H1 (cell line): Measurements from ENCODE around the gene AQP7. TPM values are rescaled to one million over a fixed set of nuclear protein-coding genes. Genes with fewer than 3 reads are reported as not detected.

ENCODE experiments used
- CHD7 ChIP-seq: fragments of 300-600 bp; sonication (generic); IDR thresholded peaks from 2 replicates; pipeline ENCODE4 v1.7.1; 2012; ENCODE audit warnings: low read length, moderate library complexity, mild to moderate bottlenecking, inconsistent platforms; ENCODE audit not compliant: insufficient replicate concordance
- JUN ChIP-seq: IDR thresholded peaks from 2 replicates; pipeline ENCODE4 v1.6.1; 2011; ENCODE audit warnings: low read depth, mild to moderate bottlenecking, improper control_type of control experiment, low read length
- KDM1A ChIP-seq: fragments of 200-600, 300-600 bp; sonication (generic); IDR thresholded peaks from 2 replicates; pipeline ENCODE4 v1.7.1; 2016; ENCODE audit warnings: mild to moderate bottlenecking, low read length, borderline replicate concordance
- RAD21 ChIP-seq, 2 experiments: IDR thresholded peaks in 1 of 2; conservative IDR thresholded peaks in 1 of 2; 2 replicates each; pipeline ENCODE4 v1.6.1; 2011; ENCODE audit warnings: low read depth in 2 of 2, low read length in 2 of 2, improper control_type of control experiment in 1 of 2, inconsistent platforms in 1 of 2, mild to moderate bottlenecking in 1 of 2, moderate library complexity in 1 of 2
- polyA plus RNA-seq, 7 experiments: library from polyadenylated mRNA; depleted of rRNA in 3 of 7; stranded (reverse) in 5 of 7; unstranded in 2 of 7; fragments of >200 nt in 5 of 7; fragments of 200-250 nt in 2 of 7; gene quantifications; 1 replicate in 5 of 7; 2 replicates in 1 of 7; 4 replicates in 1 of 7; pipeline versions ENCODE4 v1.2.1 to v1.2.3, GENCODE V29; 2011 to 2013; ENCODE audit warnings: missing spikeins in 2 of 7, mixed read lengths in 2 of 7
- total RNA-seq: library from RNA; stranded (reverse); fragmentation: NEBNext Ultra II Directional; extraction: Animal tissue kit (Norgen Biotek cat#: 25700); gene quantifications from 2 replicates; pipeline ENCODE4 v1.2.1, GENCODE V29; 2021
- TF ChIP-seq, protein P1 (sequence below), 3 experiments: IDR thresholded peaks; 1 replicate in 2 of 3; 2 replicates in 1 of 3; pipeline versions ENCODE4 v1.5.1 to v1.6.1; 2011; ENCODE audit warnings: low read length in 3 of 3, mild to moderate bottlenecking in 3 of 3, inconsistent platforms in 2 of 3, low read depth in 1 of 3, moderate library complexity in 1 of 3; ENCODE audit not compliant: insufficient read depth in 1 of 3; ENCODE audit errors: control extremely low read depth in 1 of 3

AQP7 gene
- total and polyA plus RNA-seq, 2 of the 8 experiments (the other 6 are each of a cell fraction or from before 2014, with no cell fraction given): not detected

DNA sequence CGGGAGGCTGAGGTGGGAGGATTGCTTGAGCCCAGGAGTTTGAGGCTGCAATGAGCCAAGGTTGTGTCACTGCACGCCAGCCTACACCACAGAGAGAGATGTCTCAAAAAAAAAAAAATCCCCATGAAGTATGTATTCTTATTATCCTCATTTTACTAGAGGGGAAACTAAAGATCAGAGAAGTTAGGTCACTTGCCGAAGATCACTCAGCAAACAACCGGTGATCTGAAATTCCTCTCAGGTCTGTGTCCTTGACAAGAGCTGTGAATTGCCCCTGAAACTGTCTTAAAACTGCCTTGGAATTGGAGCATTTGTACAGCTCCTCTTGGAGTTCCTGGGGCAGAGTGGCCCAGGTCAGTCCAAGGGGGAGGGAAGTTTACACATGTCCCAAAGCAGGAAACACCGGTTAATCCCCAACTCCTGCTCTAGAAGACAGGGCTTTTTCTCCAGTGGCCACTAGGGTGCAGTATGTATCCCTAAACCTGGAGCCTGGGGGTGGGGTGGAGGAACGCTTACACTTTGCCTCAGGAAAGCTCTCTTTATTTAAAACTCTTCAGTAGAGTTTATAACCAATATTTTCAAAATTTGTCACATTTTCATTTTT lies 27.6 kb downstream of the AQP7 start (continued):
- TF ChIP-seq CHD7: peak; percentile 67
- peak; percentile 77 to 85 for TF ChIP-seq RAD21 (IDR thresholded peaks at IDR 0.05 in 1 of 2, conservative IDR thresholded peaks at IDR 0.05 in 1 of 2; ENCODE audit: low read depth in 2 of 2, low read length in 2 of 2)
- TF ChIP-seq, protein P1, sequence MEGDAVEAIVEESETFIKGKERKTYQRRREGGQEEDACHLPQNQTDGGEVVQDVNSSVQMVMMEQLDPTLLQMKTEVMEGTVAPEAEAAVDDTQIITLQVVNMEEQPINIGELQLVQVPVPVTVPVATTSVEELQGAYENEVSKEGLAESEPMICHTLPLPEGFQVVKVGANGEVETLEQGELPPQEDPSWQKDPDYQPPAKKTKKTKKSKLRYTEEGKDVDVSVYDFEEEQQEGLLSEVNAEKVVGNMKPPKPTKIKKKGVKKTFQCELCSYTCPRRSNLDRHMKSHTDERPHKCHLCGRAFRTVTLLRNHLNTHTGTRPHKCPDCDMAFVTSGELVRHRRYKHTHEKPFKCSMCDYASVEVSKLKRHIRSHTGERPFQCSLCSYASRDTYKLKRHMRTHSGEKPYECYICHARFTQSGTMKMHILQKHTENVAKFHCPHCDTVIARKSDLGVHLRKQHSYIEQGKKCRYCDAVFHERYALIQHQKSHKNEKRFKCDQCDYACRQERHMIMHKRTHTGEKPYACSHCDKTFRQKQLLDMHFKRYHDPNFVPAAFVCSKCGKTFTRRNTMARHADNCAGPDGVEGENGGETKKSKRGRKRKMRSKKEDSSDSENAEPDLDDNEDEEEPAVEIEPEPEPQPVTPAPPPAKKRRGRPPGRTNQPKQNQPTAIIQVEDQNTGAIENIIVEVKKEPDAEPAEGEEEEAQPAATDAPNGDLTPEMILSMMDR (IDR thresholded peaks at IDR 0.05; ENCODE audit: control extremely low read depth in 1 of 3, insufficient read depth in 1 of 3, low read depth in 1 of 3, low read length in 3 of 3): peak; percentile 66 to 85 (median 79)
- peak; percentile 81; the same call in 1 of the 2 replicates for TF ChIP-seq KDM1A
- TF ChIP-seq JUN: no peak
